HEK293 (cell line): ENCODE measurements around the gene RFNG.

Experiments
- CTCF ChIP-seq: fragments of 450-650 bp; formaldehyde crosslinking; IDR thresholded peaks from 2 replicates; pipeline ENCODE4 v1.5.1; 2016; ENCODE audit warnings: missing biosample characterization, missing genetic modification characterization
- ZNF274 ChIP-seq, 2 experiments: fragments of 200-500 bp in 1 of 2; fragments of 450-650 bp in 1 of 2; sonication (Bioruptor generic) in 1 of 2; formaldehyde crosslinking in 1 of 2; IDR thresholded peaks; 2 replicates each; pipeline versions ENCODE4 v1.5.1 to v1.6.1; 2014 to 2016; ENCODE audit warnings: borderline replicate concordance in 1 of 2, inconsistent platforms in 1 of 2, low read length in 1 of 2, missing biosample characterization in 1 of 2, missing genetic modification characterization in 1 of 2
- ZNF433 ChIP-seq: fragments of 450-650 bp; formaldehyde crosslinking; IDR thresholded peaks from 2 replicates; pipeline ENCODE4 v1.5.1; 2016; ENCODE audit warnings: missing biosample characterization, missing genetic modification characterization, low read depth

- TF ChIP-seq ZNF433 (no peak), ZNF274 (IDR thresholded peaks at IDR 0.05; ENCODE audit: low read length) (no peak), ZNF274 (tag by site-specific recombination; IDR thresholded peaks at IDR 0.05; ENCODE audit: borderline replicate concordance) (no peak), CTCF (tag by site-specific recombination) (no peak)
Observed at GRCh38 chr17:82081966-82082365, 30.4 kb upstream of the RFNG start.
